Stimulated activated CD8-positive, alpha-beta memory T cell treated with anti-CD3 and anti-CD28 coated beads, Interleukin-7, amount 100 ng/mL, for 1 hour (primary cell): Measurements from ENCODE around the gene MMS19.

Source experiments
- DNase-seq, 2 donors: peaks; one replicate each; pipeline ENCODE4 v3.0.0-alpha.2; 2020; ENCODE audit warnings: low read depth in 2 of 2

The MMS19 gene, protein sequence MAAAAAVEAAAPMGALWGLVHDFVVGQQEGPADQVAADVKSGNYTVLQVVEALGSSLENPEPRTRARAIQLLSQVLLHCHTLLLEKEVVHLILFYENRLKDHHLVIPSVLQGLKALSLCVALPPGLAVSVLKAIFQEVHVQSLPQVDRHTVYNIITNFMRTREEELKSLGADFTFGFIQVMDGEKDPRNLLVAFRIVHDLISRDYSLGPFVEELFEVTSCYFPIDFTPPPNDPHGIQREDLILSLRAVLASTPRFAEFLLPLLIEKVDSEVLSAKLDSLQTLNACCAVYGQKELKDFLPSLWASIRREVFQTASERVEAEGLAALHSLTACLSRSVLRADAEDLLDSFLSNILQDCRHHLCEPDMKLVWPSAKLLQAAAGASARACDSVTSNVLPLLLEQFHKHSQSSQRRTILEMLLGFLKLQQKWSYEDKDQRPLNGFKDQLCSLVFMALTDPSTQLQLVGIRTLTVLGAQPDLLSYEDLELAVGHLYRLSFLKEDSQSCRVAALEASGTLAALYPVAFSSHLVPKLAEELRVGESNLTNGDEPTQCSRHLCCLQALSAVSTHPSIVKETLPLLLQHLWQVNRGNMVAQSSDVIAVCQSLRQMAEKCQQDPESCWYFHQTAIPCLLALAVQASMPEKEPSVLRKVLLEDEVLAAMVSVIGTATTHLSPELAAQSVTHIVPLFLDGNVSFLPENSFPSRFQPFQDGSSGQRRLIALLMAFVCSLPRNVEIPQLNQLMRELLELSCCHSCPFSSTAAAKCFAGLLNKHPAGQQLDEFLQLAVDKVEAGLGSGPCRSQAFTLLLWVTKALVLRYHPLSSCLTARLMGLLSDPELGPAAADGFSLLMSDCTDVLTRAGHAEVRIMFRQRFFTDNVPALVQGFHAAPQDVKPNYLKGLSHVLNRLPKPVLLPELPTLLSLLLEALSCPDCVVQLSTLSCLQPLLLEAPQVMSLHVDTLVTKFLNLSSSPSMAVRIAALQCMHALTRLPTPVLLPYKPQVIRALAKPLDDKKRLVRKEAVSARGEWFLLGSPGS

DNA sequence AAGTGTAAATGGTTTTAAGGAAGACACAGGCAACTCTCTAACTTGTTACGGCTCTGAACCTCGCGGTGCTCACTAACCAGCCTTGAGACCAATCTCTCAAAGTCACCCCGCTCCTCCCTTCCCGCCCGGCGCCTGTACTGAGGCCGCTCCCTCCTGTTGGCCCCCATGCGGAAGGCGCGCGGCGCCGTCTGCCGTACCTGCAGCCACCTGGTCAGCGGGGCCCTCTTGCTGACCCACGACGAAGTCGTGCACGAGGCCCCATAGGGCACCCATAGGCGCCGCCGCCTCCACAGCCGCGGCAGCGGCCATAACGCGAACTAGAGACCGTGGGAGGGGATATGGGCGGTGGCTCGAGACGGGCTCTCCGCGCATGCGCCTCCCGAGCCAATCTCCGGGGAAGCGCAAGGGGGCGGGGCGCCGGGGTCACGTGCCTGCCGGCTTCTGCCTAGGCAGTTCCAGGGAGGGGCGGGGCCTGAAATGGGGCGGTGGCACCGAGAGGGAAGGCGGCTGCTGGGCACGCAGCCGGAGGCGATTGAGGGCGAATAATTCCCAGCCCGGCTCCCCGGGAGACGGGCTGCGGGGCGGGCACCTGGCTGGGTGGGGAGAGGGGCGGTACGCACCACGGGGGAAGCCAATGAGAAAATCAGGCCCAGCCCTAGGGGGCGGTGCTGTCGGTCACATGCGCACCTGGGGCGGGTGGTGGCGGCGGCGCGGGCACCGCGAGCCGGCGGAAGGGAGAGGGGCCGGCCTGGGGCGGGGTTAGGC, at the start of gene MMS19:
Gene MMS19 (minus strand): TSS at position 347 of the 765 bp plus-strand sequence. CDS start 38 bp downstream, at position 309.
- DNase-seq: peak; percentile 98 to 99

DNA sequence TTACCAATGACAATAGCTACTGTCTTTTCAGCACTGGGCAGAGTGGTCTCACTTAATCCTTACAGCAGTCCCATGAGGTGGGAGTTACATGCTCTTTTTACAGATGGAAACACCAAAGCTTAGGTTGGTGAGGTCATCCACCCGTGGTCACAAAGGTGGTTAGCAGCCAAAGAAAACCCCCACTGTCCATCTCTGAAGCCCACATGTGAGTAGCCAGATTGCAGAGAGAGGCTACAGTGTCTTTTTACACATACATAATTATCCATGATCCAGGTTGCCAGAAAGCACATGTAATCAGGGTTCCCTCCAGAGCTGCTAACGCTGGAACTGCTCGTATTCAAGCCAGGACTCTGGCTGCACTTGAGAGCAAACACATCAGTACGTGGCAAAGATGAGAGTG, 49.7 kb upstream of the MMS19 start:
- DNase-seq: no peak

DNA sequence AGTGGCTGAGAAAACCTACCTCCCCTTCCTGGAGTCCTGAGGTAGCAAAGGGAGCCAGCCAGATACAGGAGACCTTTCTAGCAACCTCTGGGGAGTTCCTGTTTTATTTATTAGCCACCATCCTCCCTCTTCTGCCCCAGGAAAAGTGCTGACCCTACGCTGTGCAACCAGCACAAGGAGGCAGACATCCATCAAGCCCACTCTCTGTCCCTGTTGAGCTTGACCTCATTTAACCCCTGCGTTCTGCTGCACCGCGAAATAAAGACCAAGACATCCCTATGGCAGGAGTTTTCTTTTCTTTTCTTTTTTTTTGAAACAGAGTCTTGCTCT, 49.0 kb upstream of the MMS19 start:
- no peak for DNase-seq

DNA sequence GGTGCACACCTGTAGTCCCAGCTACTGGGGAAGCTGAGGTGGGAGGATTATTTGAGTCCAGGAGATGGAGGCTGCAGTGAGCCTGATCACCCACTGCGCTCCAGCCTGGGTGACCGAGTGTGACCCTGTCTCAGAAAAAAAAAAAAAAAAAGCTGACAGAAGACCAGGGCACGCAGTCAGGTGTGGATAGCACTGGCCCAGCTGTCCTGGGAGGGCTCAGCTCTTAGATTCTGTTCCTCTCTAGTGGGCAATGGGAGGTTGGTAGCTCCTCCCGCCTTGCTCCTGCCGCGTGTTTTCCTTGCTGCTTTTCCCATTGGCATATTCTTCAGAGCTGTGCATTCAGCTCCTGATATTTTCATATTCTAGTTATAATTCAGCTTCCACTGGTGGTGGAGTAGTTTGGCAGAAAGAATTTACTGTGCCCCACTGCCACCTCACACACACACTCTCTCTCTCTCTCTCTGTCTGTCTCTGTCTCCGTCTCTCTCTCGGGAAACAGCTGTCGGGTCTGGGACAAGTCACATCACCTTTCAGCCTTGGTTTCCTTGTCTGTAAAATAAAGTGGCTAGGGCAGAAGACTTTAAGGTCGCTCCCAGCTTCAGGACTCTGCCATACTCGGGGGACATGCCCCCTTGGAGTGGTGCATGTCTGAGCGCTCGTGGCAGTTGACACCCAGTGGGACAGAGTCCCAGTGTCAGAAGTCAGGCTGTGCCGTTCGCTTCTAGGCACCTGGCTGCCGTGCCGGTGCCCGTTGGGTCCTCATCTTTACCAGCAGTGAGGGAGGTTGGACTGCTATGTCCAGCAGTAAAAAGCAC, 48.4 kb upstream of the MMS19 start:
- no peak for DNase-seq

DNA sequence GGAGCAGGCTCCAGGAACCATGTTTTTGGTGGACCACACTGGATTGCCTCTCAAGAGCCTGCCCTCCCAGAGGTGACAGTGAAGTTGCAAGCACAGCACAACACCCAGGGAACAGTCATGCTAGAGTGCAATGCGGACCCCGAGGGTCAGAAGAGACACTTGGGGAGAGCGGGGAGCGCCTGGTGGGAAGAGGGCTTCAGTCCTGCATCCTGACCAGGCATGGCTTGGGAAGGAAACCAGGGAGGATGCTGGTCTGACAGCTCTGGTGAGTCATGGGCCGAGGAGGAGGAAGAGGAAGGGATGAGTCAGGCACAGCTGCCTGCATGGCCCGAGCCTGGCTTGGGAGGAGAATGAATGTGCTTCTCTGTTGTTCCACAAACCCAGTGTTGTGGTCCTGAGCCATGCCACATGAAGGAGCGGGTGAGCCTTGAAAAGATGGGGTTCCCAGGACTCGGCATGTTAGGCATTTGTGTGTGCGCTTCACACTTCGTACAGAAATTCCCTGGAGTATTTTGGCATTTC, 44.9 kb upstream of the MMS19 start:
- no peak for DNase-seq

DNA sequence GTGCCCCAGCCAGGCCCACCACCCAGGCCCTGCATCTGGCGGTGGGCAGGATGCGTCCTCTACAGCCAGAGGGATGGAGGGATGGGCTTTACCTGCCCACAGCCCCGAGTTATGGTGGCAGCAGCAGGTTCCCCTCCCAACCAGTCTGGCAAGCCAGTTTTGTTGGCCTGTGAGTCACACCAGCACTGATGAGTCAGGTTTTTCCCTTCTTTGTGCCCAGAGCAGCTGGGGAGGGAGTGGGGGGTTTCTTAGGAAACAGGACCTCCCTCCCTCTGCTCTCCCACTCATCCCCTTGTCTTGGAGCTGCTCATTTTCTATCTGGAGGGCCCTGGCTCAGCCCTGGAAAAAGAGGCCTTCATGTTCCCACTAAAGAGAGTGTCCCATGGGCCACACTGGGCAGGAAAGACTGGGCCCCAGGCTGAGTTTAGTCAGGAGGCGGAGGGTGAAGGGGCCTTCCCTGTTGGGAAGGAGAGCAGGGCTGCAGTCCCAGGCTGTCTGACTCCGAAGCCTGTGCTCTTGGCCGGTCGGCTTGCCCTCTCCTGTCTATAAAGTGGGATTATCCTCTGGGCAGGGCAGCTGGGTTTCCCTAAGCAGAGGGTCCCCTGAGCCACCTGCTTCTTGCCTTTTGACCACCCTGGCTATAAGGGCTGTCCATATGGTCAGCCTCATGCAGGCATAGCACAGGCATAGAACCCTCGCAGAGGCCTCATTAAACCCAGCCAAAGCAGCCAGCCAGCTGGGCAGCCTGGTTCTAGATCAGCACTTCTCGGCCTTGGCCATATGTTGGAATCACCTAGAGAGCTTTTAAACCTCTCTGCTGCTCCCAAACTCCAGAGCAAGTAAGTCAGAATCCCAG, 44.2 kb upstream of the MMS19 start:
- no peak for DNase-seq

DNA sequence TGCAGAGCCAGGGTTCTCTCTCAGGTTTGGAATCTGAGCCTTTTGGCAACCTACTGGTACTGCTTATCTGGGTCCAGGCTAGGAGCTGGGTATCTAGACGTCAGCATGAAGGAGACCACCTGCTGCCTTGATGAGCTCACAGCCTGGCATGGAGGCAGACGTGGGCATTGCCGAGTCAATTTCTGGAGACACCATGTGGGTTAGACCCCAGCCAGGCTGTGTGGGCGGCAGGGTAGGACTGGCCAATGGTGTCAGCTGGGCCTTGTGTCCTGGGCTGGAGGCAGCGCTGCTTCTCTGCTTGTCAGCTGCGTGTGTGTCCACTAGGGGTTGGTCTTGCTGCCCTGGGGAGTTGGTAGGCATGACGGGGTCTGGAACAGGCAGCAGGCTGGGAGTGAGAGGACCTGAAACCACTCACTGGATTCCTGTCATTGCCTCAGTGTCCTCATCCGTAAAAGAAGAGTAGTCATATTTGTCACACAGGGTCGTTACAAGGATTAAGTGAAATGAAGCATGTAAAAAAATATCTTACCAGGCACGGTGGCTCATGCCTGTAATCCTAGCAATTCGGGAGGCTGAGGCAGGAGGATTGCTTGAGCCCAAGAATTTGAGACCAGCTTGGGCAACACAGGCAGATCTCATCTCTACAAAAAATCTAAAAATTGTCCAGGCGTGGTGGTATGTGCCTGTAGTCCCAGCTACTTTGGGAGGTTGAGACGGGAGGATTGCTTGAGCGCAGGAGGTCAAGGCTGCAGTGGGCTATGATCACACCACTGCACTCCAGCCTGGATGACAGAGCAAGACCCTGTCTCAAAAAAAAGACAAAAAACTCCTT, 42.7 kb upstream of the MMS19 start:
- DNase-seq: no peak

DNA sequence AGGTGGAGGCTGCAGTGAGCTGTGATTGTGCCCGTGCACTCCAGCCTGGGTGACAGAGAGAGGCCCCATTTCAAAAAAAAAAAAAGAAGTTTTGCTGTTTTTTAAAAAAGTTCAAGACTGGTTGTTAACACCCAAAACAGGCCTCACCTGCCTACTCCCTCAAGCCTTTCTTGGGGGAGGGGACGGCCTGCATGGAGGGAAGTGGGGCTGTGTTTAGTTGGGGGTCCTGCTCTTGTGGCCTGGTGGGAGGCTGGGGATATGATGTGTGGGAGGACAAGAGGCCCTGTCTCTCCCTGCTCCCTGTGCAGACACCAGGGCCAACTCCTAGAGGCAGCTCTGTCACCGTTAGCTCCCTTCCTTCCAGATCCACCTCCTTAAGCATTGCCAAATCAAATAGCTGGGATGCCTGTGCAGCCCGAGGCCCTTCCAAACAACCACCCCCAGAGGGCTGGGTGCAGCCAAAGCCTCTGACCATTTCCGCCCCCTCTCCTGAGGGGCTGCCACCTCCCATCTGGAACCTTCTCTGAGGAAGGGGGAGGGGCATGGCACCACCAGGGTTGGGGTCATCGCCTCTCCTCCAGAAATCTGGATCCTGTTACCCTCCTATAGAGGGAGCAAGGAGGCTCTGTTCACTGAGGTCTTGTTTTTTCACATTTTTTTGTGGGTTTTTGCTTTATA, 41.4 kb upstream of the MMS19 start:
- no peak for DNase-seq

DNA sequence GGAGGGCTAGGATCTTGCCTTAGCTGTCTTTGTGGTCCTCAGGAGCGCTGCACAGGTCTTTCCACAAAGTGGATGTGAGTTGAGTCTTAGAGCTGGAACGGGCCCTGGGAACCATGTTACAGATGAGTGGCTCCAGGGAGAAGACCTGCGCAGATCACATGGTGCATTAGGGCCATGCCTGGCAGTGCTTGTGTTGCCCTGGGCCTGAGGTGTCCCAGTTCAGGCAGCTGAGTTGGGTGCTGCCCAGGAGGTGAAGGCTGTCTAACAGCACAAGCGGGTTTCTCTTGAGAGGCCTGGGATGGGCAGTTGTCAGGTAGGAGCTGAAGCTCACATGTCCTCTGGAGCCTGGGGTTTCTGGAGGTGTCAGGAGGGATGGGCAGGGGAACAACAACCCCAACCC, 40.6 kb upstream of the MMS19 start:
- no peak for DNase-seq

DNA sequence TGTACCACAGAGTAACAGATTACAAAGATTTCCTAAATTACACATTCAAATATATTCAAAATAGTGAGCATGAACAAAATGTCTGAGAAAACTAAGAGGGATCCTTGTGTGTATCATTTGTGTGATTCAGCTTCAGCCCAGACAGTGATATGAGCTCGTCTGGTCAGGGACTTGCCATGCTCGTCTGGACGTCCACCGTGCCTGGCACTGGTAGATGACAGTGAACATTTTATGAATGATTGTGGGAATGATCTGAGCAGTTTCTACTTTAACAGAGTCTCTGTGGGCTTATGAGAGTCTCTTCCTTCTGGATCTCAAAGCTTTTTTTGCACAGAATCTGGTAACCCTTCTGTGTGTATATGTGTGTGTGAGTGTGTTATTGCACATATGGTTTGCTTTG, 40.2 kb upstream of the MMS19 start:
- DNase-seq: no peak

DNA sequence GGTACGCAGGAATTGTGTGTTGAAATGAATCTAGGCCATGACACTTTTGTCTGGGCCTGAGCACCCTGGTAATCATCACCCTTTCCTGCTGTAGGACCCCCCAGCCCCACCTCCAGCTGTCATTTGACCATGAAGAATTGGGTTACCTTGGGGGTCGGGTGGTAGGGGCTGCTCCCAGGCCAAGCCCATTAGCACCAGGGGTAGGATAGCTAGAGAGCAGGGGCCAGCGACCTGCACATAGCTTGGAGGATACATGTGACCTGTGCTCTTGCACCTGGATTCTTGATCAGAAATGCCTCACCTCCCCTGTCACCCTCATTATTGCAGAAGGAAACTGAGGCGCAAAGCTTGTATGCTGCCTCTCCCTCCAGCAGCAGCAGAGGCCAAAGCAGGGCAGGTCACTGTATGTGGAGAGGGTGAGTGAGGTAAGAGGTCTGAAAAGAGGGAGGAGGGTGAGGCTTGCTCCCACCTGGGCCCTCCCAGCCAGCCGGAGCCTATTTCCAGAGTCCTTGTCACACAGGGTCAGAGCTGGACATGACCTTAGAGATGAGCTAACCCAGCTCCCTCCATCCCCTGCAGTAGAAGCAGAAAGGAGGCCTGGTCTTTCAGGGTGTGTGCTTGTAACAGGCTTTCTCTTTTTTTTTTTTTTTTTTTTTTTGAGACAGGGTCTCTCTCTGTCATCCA, 39.1 kb upstream of the MMS19 start:
- DNase-seq: no peak

DNA sequence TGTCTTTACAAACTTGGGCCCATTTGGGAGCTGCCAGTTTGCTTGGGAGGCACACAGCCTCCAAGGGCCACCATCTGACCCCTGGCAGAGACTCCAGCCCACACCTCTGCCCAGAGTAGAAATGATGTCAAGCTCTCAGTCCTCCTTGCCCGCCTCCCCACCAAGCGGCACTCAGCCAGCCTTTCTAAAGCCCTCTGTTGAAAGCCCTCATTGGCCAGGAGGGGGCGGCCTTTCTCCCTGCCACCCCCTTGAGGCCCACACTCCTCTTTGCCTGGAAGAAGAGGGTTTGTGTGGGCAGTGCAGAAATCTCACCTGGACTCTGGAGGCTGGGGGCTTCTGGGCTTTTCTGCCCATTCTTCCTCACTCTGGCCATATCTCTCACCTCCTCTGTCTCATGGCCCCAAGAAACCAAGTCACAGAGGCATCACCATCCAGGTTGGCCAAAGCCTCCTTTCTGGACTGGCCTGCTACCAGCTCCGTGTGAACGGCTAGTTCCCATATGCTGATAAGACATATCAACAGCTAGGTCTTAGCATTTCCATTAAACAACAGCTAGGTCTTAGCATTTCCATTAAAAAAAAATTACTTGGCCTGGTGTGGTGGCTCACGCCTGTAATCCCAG, 36.6 kb upstream of the MMS19 start:
- no peak for DNase-seq

DNA sequence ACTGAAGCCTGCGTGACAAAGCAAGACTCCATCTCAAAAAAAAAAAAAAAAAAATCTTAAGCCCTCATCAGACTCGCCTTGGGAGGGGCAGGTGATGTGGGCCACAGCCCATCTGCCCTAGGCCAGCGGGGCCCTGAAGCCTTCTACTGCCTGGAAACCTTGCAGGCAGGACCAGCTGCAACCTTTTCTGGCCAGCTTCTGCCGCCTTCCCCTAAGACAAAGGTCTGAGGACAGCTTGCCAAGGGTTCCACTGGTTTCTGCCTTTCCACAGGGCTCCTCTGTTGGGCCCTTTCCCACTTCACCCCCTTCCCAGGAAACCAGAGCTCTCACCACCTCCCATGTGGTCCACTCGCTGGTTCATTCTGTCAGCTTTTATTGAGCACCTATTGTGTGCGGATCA, 35.7 kb upstream of the MMS19 start:
- DNase-seq: no peak

DNA sequence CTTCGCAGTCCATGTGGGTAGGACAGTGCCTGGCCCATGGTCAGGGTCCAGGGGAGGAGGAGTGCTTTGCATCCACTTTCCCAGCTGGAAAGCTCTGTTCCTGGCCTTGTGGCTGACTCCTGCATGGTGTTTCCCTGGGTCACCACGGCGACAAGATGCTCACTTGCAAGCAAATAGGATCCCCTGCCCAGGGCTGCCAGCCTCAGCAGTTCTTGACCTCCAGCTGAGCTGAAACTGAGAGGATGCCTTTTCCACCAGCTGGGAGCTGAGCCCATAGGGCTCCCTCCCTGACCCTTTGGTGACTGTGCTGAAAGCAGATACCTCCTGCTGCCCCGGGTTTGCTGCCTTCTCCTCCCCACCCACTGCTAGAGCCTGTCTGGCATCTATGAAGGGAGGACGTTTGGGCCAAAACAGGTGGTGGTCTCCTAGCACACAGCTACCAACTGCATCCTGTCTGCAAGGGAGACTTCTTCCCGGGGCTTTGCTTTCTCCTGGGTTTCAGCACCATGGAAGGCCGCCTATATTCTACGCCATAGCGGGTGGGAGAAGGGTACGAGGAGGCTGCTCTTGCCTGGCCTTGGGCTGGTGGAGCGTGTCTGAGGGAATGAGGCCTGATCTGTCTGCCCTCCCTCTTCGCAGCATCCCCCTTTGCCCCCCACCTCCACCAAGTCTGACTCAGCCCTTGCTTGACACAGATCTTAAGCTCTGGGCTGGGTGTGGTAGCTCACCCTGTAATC, 34.9 kb upstream of the MMS19 start:
- no peak for DNase-seq

DNA sequence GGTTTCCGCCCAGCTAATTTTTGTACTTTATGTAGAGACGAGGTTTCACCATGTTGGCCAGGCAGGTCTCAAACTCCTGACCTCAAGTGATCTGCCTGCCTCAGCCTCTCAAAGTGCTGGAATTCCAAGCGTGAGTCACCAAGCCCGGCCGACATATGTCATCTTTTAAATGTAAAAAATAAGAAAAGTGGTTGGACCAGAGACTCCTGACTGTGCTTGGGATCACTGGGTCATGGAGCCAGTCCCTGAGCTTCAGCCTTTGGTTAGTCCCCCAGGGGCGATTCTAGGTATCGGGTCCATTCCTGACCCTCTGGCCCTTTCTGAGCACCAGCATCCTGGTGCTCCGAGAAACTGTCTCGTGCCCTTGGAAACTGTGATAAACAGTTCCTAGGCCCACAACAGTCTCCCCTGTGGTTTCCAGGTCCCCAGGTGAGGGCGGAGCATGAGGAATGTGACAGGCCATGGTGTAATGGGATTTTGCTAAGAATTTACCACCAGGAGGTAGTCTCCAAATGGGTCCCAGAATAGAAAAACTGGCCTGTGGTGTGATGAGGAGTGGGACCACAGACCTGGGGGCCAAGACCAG, 33.3 kb upstream of the MMS19 start:
- DNase-seq: no peak
